Breast epithelium (tissue), 4 donors: ENCODE measurements around the gene SASH3. TPM values are rescaled to one million over a fixed set of nuclear protein-coding genes. Genes with fewer than 3 reads are reported as not detected.
"Not testable (repeated sequence)": the region's sequence is repeated elsewhere in the genome, so short reads cannot be mapped to it uniquely, and the experiment has no call there.

Source experiments
- DNase-seq, 2 donors: peaks; one replicate each; pipeline ENCODE4 v3.0.0-alpha.2; 2019; ENCODE audit warnings: low spot score in 2 of 2
- H3K27ac ChIP-seq, 2 donors: fragments of 200-600 bp; sonication (generic) in 1 of 2; one replicate each; pipeline ENCODE4 v1.5.1; 2016 to 2019; ENCODE audit warnings: mild to moderate bottlenecking in 1 of 2
- H3K27me3 ChIP-seq, 2 donors: fragments of 200-600 bp; sonication (generic) in 1 of 2; one replicate each; pipeline versions ENCODE4 v1.5.1 to v1.6.0; 2017 to 2019; ENCODE audit warnings: control low read depth in 1 of 2, mild to moderate bottlenecking in 1 of 2
- H3K36me3 ChIP-seq: fragments of 200-600 bp; one replicate; pipeline ENCODE4 v1.5.1; 2019
- H3K4me1 ChIP-seq, 2 donors: fragments of 200-600 bp; sonication (generic); one replicate each; pipeline ENCODE4 v1.5.1; 2016 to 2019; ENCODE audit warnings: control low read depth in 1 of 2
- H3K4me3 ChIP-seq, 3 donors: fragments of 200-600 bp; sonication (generic); 1 replicate in 2 of 3; 2 replicates in 1 of 3; pipeline ENCODE4 v1.5.1; 2016 to 2019; ENCODE audit warnings: mild to moderate bottlenecking in 3 of 3, moderate library complexity in 2 of 3
- H3K9me3 ChIP-seq, 2 donors: fragments of 200-600 bp; sonication (generic) in 1 of 2; one replicate each; pipeline ENCODE4 v1.5.1; 2016 to 2019; ENCODE audit warnings: control low read depth in 1 of 2
- POLR2A ChIP-seq: fragments of 450-650 bp; IDR thresholded peaks from one replicate; pipeline ENCODE4 v1.6.1; 2016; ENCODE audit warnings: antibody characterized with exemption, mild to moderate bottlenecking, moderate library complexity
- POLR2AphosphoS5 ChIP-seq, 3 donors: sonication (generic); formaldehyde crosslinking; IDR thresholded peaks; one replicate each; pipeline ENCODE4 v1.6.1; 2017; ENCODE audit warnings: antibody characterized with exemption in 3 of 3
- intact Hi-C: fragments of 100-400 bp; cut with DNase I; formaldehyde crosslinking; loops from one replicate; pipeline ENCODE4 v1.15.1; 2023; ENCODE audit warnings: low total_unique reads
- total RNA-seq, 3 donors: library from RNA; depleted of rRNA; stranded (reverse); fragments of >200 nt; gene quantifications; one replicate each; pipeline ENCODE4 v1.1.0, GENCODE V29; 2016
- TF ChIP-seq, protein P1 (sequence below), 3 donors: fragments of 450-650 bp; IDR thresholded peaks; one replicate each; pipeline ENCODE4 v1.5.1; 2016 to 2017; ENCODE audit warnings: antibody characterized with exemption in 3 of 3, mild to moderate bottlenecking in 3 of 3, moderate library complexity in 3 of 3

Gene SASH3
- total RNA-seq, 3 donors from 2014 or later, result 6.6 to 18.7 (median 10.0) TPM

DNA sequence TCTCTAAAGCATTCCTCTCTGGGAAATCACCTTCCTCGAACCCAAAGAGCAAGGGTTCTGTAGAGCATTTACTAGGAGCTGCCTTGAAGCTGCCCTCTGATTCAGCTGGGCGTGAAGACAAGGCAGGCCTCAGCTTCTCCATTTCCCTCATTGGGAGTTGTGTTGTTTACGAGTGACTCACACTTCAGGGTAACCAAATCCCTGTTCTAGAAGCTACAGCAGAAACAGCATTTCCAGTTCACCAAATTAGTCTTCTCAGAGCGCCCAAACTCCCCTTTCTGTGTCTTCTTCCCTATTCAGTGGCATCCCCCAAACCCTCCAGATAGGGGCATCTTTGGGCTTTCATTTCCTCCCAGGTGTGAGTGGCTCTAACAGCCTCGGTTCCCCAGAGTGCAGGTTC lies 41.8 kb upstream of the SASH3 start:
- Histone ChIP-seq H3K36me3 (no peaks in the 10 kb centered on the region), H3K27ac (peak overlapping the region in 1 of 2 donors; percentile 25), H3K4me1 (no peaks in the 10 kb centered on the region), H3K27me3 (peaks cover 0 to 38% of the 10 kb centered on the region in 2 donors), H3K4me3 (no peak overlapping the region), H3K9me3 (no peaks in the 10 kb centered on the region)
- TF ChIP-seq POLR2AphosphoS5 (IDR thresholded peaks at IDR 0.05) (no peak), POLR2A (no peak)
- TF ChIP-seq, protein P1, sequence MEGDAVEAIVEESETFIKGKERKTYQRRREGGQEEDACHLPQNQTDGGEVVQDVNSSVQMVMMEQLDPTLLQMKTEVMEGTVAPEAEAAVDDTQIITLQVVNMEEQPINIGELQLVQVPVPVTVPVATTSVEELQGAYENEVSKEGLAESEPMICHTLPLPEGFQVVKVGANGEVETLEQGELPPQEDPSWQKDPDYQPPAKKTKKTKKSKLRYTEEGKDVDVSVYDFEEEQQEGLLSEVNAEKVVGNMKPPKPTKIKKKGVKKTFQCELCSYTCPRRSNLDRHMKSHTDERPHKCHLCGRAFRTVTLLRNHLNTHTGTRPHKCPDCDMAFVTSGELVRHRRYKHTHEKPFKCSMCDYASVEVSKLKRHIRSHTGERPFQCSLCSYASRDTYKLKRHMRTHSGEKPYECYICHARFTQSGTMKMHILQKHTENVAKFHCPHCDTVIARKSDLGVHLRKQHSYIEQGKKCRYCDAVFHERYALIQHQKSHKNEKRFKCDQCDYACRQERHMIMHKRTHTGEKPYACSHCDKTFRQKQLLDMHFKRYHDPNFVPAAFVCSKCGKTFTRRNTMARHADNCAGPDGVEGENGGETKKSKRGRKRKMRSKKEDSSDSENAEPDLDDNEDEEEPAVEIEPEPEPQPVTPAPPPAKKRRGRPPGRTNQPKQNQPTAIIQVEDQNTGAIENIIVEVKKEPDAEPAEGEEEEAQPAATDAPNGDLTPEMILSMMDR (IDR thresholded peaks at IDR 0.05), result no peak
- no peak for DNase-seq
- intact Hi-C loops, result no loop called here

- Histone ChIP-seq H3K4me1 (no peaks in the 10 kb centered on the region), H3K27ac (peak within 1 kb of the TSS in 1 of 2 donors; percentile 52), H3K9me3 (no peaks in the 10 kb centered on the region), H3K27me3 (peaks cover 0 to 38% of the 10 kb centered on the region in 2 donors), H3K36me3 (no peaks in the 10 kb centered on the region), H3K4me3 (peak within 1 kb of the TSS in 1 of 3 donors; percentile 15)
- TF ChIP-seq POLR2A (no peak), POLR2AphosphoS5 (IDR thresholded peaks at IDR 0.05) (no peak)
- TF ChIP-seq, protein P1 (IDR thresholded peaks at IDR 0.05), result no peak
- intact Hi-C loops, result no loop called here
- DNase-seq, result no peak
Observed at GRCh38 chrX:129738466-129739308, 41.1 kb upstream of the SASH3 start, which contains the start of gene XPNPEP2. Gene XPNPEP2 (plus strand): TSS chrX:129738979. CDS start chrX:129739214, 235 bp downstream.

DNA sequence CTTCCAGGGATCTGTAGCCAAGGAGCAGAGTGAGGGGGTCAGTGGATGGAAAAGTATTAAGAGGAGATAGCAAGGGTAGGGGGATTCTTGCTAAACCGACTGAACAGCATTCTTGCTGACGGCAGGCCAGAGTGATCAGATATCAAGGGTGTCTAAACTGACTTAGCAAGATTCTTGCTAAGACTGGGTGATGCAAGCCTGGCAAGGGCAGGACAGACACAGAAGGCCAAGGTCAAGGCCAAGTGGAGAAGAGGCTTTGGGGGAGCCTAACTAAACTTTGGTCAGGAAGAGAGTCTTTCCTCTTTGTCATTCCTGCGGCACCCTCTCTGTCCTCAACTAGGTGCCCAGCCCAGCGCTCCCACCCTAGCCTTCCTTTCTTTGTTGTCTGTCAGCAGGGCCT lies 40.2 kb upstream of the SASH3 start:
- Histone ChIP-seq H3K27ac (peak overlapping the region in 1 of 2 donors; percentile 32), H3K4me3 (no peak overlapping the region), H3K9me3 (no peaks in the 10 kb centered on the region), H3K27me3 (peaks cover 0 to 45% of the 10 kb centered on the region in 2 donors), H3K4me1 (no peaks in the 10 kb centered on the region), H3K36me3 (no peaks in the 10 kb centered on the region)
- DNase-seq, result no peak
- intact Hi-C loops, result no loop called here
- no peak for TF ChIP-seq POLR2AphosphoS5 (IDR thresholded peaks at IDR 0.05)
- no peak for TF ChIP-seq POLR2A
- TF ChIP-seq, protein P1 (IDR thresholded peaks at IDR 0.05), result no peak

DNA sequence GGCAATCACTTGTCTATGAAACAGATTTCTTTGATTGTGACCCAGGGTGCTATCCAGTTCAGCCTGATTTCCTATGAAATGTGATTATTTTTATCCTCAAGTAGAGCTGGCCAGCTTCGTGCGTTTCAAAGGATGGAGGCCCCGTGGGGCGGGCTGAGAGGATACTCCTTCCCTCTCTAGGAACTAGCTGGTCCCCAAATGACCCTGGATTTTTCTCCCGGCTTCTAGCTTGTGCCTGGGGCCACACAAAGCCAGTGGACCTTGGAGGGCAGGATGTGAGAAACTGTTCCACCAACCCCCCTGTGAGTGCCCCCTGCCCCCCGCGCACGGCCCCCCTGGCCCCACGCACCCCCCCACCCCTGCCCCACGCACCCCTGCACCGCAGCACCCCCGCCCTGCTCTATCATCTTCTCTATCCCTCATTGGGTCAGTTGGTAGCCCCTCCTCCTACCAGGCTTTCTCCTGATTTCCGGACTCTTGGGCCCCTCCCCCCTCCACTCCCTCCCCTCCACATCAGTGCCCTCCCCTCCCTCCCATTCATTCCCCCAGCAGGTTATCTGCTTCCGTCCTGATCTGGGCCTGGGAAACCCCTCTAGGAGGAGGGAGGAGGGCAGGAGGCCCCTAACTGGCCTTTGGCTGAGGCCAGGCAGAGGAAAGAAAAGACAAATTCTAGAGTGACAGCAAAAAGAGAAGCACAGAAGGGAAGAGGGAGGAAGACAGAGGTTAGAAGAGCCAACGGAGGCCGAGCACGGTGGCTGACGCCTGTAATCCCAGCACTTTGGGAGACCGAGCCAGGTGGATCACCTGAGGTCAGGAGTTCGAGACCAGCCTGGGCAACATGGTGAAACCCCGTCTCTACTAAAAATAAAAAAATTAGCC lies 37.6 kb upstream of the SASH3 start:
- peaks cover 0 to 29% of the 10 kb centered on the region in 2 donors for H3K27me3 ChIP-seq
- no peak for DNase-seq
- no peak overlapping the region for H3K27ac ChIP-seq
- no peaks in the 10 kb centered on the region for H3K9me3 ChIP-seq
- no peak overlapping the region for H3K4me3 ChIP-seq
- TF ChIP-seq POLR2AphosphoS5 (IDR thresholded peaks at IDR 0.05), result no peak
- TF ChIP-seq, protein P1 (IDR thresholded peaks at IDR 0.05), result no peak
- no peak for TF ChIP-seq POLR2A
- no peaks in the 10 kb centered on the region for H3K36me3 ChIP-seq
- intact Hi-C loops, result no loop called here
- no peaks in the 10 kb centered on the region for H3K4me1 ChIP-seq

- H3K4me3 ChIP-seq, intact Hi-C loops, H3K4me1 ChIP-seq, H3K27ac ChIP-seq, H3K36me3 ChIP-seq, DNase-seq, H3K9me3 ChIP-seq: not testable (repeated sequence)
- H3K27me3 ChIP-seq, result peaks cover 0 to 28% of the 10 kb centered on the region in 2 donors
Observed at GRCh38 chrX:129742759-129743152, 37.0 kb upstream of the SASH3 start.
